GM21619 (cell line): ENCODE measurements around the gene FCER1G.

Source experiments
- ATAC-seq: cut with Tn5 transposase; IDR thresholded peaks from one replicate; pipeline ENCODE4 v1.9.1; 2021; ENCODE audit not compliant: unreplicated experiment

The FCER1G gene

GRCh38 chr1:161215076-161215475 is at the start of gene FCER1G:
FCER1G (plus strand) TSS chr1:161215295; CDS start chr1:161215322, 27 bp downstream.
- ATAC-seq = no peak

- peak; percentile 94 for ATAC-seq
Observed at GRCh38 chr1:161165742-161166668, 49.1 kb upstream of the FCER1G start, which contains the start of gene PPOX. PPOX (plus strand) TSS chr1:161166426; CDS start chr1:161166848, 422 bp downstream.

GRCh38 chr1:161166669-161167548 is 48.2 kb upstream of the FCER1G start:
- ATAC-seq = no peak

GRCh38 chr1:161168906-161169305 is 46.2 kb upstream of the FCER1G start:
- no peak for ATAC-seq

- no peak for ATAC-seq
Observed at GRCh38 chr1:161171191-161171590, 43.9 kb upstream of the FCER1G start.

- ATAC-seq = no peak
Observed at GRCh38 chr1:161171696-161172095, 43.4 kb upstream of the FCER1G start.

- no peak for ATAC-seq
Observed at GRCh38 chr1:161172349-161172748, 42.7 kb upstream of the FCER1G start.

- ATAC-seq = no peak
Observed at GRCh38 chr1:161172776-161173376, 42.2 kb upstream of the FCER1G start.

- ATAC-seq = no peak
Observed at GRCh38 chr1:161173711-161174110, 41.4 kb upstream of the FCER1G start.

- no peak for ATAC-seq
Observed at GRCh38 chr1:161174911-161175310, 40.2 kb upstream of the FCER1G start.

GRCh38 chr1:161175771-161176453 is 39.2 kb upstream of the FCER1G start:
- no peak for ATAC-seq

- no peak for ATAC-seq
Observed at GRCh38 chr1:161176468-161177111, 38.5 kb upstream of the FCER1G start.

- ATAC-seq = peak; percentile 73
Observed at GRCh38 chr1:161177112-161177935, 37.8 kb upstream of the FCER1G start, which contains the start of gene B4GALT3. B4GALT3 (minus strand) TSS chr1:161177507; CDS start chr1:161176060, 1,447 bp downstream.

GRCh38 chr1:161177936-161178244 is 37.2 kb upstream of the FCER1G start:
- no peak for ATAC-seq

GRCh38 chr1:161179698-161180097 is 35.4 kb upstream of the FCER1G start:
- no peak for ATAC-seq

- ATAC-seq = no peak
Observed at GRCh38 chr1:161180639-161181038, 34.5 kb upstream of the FCER1G start.

GRCh38 chr1:161182214-161182613 is 32.9 kb upstream of the FCER1G start:
- ATAC-seq = peak; percentile 48

- peak; percentile 62 for ATAC-seq
Observed at GRCh38 chr1:161185282-161185682, 29.8 kb upstream of the FCER1G start.

- ATAC-seq = peak; percentile 18
Observed at GRCh38 chr1:161185732-161186311, 29.3 kb upstream of the FCER1G start.
